Tibial artery (tissue), 4 donors: Measurements from ENCODE around the gene PRPF39.

Experiments
- DNase-seq, 2 donors: peaks; one replicate each; pipeline ENCODE4 v3.0.0-alpha.2; 2019
- H3K27ac ChIP-seq, 2 donors: fragments of 200-600 bp; sonication (generic) in 1 of 2; 1 replicate in 1 of 2; 2 replicates in 1 of 2; pipeline ENCODE4 v1.5.1; 2018 to 2019; ENCODE audit warnings: mild to moderate bottlenecking in 1 of 2
- H3K27me3 ChIP-seq, 2 donors: fragments of 200-600 bp; sonication (generic) in 1 of 2; one replicate each; pipeline versions ENCODE4 v1.5.1 to v1.6.0; 2016 to 2019
- H3K36me3 ChIP-seq, 3 donors: fragments of 200-600 bp; sonication (generic) in 2 of 3; one replicate each; pipeline ENCODE4 v1.5.1; 2016 to 2019; ENCODE audit warnings: mild to moderate bottlenecking in 2 of 3
- H3K4me1 ChIP-seq, 4 donors: fragments of 200-600 bp; sonication (generic) in 2 of 4; 1 replicate in 3 of 4; 2 replicates in 1 of 4; pipeline ENCODE4 v1.5.1; 2016 to 2019
- H3K4me3 ChIP-seq, 2 donors: fragments of 200-600 bp; sonication (generic) in 1 of 2; 1 replicate in 1 of 2; 2 replicates in 1 of 2; pipeline ENCODE4 v1.5.1; 2018 to 2019; ENCODE audit warnings: mild to moderate bottlenecking in 2 of 2
- H3K9me3 ChIP-seq, 3 donors: fragments of 200-600 bp; sonication (generic) in 1 of 3; one replicate each; pipeline ENCODE4 v1.5.1; 2016 to 2019
- CTCF ChIP-seq, 2 experiments: fragments of 200-600 bp in 1 of 2; fragments of 450-650 bp in 1 of 2; IDR thresholded peaks; one replicate each; pipeline ENCODE4 v1.5.1; 2017 to 2019; ENCODE audit warnings: antibody characterized with exemption in 2 of 2, mild to moderate bottlenecking in 1 of 2, moderate library complexity in 1 of 2
- intact Hi-C: fragments of 100-400 bp; cut with DNase I; formaldehyde crosslinking; loops from one replicate; pipeline ENCODE4 v1.15.0; 2023; ENCODE audit warnings: low total_unique reads

PRPF39 gene

GRCh38 chr14:45082420-45082819 is 1.5 kb upstream of the PRPF39 start:
- no peak overlapping the region for H3K4me3 ChIP-seq
- intact Hi-C loops: loop anchor here (5.0 kb wide), 1 partner anchor 120 kb away; the partner anchor contains the start of genes KLHL28 and TOGARAM1

GRCh38 chr14:45083617-45083975 is 320 bp upstream of the PRPF39 start:
- Histone ChIP-seq H3K27me3 (no peaks in the 10 kb centered on the region), H3K36me3 (no peaks in the 10 kb centered on the region), H3K4me3 (peak overlapping the region; percentile 60 to 90), H3K27ac (peak overlapping the region; percentile 79 to 86), H3K9me3 (no peaks in the 10 kb centered on the region), H3K4me1 (peaks cover 0 to 41% (median 10%) of the 10 kb centered on the region in 4 donors)
- intact Hi-C loops: loop anchor here (5.0 kb wide), 1 partner anchor 121 kb away; the partner anchor contains the start of genes KLHL28 and TOGARAM1
- DNase-seq: no peak
- no peak for TF ChIP-seq CTCF (IDR thresholded peaks at IDR 0.05)

More at GRCh38 chr14:45082420-45082819, 1.5 kb upstream of the PRPF39 start:
- no peak for DNase-seq
- Histone ChIP-seq H3K9me3 (no peaks in the 10 kb centered on the region), H3K27ac (no peak overlapping the region), H3K4me1 (peaks cover 0 to 33% (median 10%) of the 10 kb centered on the region in 4 donors), H3K27me3 (no peaks in the 10 kb centered on the region), H3K36me3 (no peaks in the 10 kb centered on the region)
- no peak for TF ChIP-seq CTCF (IDR thresholded peaks at IDR 0.05)

GRCh38 chr14:45084946-45085346 is 1.0 kb downstream of the PRPF39 start:
- no peak for TF ChIP-seq CTCF (IDR thresholded peaks at IDR 0.05)
- H3K4me1 ChIP-seq: peaks cover 0 to 52% (median 10%) of the 10 kb centered on the region in 4 donors
- no peaks in the 10 kb centered on the region for H3K36me3 ChIP-seq
- DNase-seq: no peak
- peak overlapping the region; percentile 79 to 86 for H3K27ac ChIP-seq
- H3K9me3 ChIP-seq: no peaks in the 10 kb centered on the region
- intact Hi-C loops: loop anchor here (2.0 to 5.0 kb wide), 2 partner anchors 50 to 123 kb away; partner anchors contain the start of genes FANCM, FKBP3, KLHL28 and TOGARAM1
- H3K27me3 ChIP-seq: no peaks in the 10 kb centered on the region
- peak overlapping the region; percentile 60 to 90 for H3K4me3 ChIP-seq

- Histone ChIP-seq H3K4me3 (no peak overlapping the region), H3K27me3 (no peaks in the 10 kb centered on the region), H3K9me3 (no peaks in the 10 kb centered on the region), H3K27ac (no peak overlapping the region), H3K36me3 (no peaks in the 10 kb centered on the region), H3K4me1 (peaks cover 0 to 53% (median 10%) of the 10 kb centered on the region in 4 donors)
- TF ChIP-seq CTCF (IDR thresholded peaks at IDR 0.05): no peak
- intact Hi-C loops: no loop called here
- no peak for DNase-seq
These were observed 5.9 kb downstream of the PRPF39 start for GRCh38 chr14:45089813-45090212.

GRCh38 chr14:45091710-45092109 is 7.8 kb downstream of the PRPF39 start:
- H3K27me3 ChIP-seq: no peaks in the 10 kb centered on the region
- H3K4me3 ChIP-seq: no peak overlapping the region
- H3K27ac ChIP-seq: no peak overlapping the region
- intact Hi-C loops: no loop called here
- TF ChIP-seq CTCF (IDR thresholded peaks at IDR 0.05): no peak
- peaks cover 12 to 17% (median 14%) of the 10 kb centered on the region in 3 donors for H3K36me3 ChIP-seq
- no peaks in the 10 kb centered on the region for H3K9me3 ChIP-seq
- no peak for DNase-seq
- peaks cover 0 to 34% (median 0%) of the 10 kb centered on the region in 4 donors for H3K4me1 ChIP-seq
